Posterior vena cava (tissue), 2 donors: ENCODE data around the gene CRB3. TPM values are rescaled to one million over a fixed set of nuclear protein-coding genes. Genes with fewer than 3 reads are reported as not detected.
"Not testable (repeated sequence)": the region's sequence is repeated elsewhere in the genome, so short reads cannot be mapped to it uniquely, and the experiment has no call there.

Source experiments
- DNase-seq: peaks from one replicate; pipeline ENCODE4 v3.0.0-alpha.2; 2020; ENCODE audit warnings: low spot score
- intact Hi-C, 2 donors: fragments of 100-400 bp; cut with DNase I; formaldehyde crosslinking; loops; one replicate each; pipeline versions ENCODE4 v1.14.1 to v1.14.2; 2022 to 2023
- total RNA-seq, 2 donors: library from RNA; stranded (reverse); fragmentation: NEBNext Ultra II Directional; extraction: Animal tissue kit (Norgen Biotek cat#: 25700); gene quantifications; one replicate each; pipeline ENCODE4 v1.2.1, GENCODE V29; 2021
- donor health status: DM: yes; HTN: yes; CAD: no.
- donor health status: DM: yes; HTN: yes; CAD: no.

Gene CRB3
- total RNA-seq, 2 donors from 2014 or later = not detected

DNA sequence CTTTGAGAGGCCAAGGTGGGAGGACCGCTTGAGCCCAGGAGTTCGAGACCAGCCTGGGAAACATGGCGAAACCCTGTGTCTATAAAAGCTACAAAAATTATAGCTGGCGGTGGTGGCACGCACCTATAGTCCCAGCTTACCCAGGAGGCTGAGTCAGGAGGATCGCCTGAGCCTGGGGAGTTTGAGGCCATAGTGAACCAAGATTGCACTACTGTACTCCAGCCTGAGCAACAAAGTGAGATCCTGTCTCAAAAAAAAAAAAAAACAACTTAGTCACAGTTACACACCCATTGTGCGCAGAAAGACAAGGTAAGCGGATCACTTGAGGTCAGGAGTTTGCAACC, 18.2 kb downstream of the CRB3 start:
- intact Hi-C loops = no loop called here

DNA sequence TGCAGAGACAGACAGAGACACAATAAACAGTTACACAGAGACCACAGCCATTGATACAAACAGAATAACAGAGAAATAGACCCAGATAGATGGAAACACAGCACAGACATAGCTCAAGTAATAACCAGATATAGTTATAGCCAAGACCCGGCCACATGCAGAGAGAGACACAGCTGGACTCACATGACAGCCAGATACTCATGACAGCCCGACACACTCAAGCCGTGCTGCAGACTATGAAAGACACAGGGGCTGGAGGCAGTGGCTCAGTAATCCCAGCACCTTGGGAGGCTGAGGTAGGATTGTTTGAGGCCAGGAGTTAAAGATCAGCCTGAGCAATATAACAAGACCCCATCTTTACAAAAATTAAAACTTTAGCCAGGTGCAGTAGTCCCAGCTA, 19.2 kb downstream of the CRB3 start:
- intact Hi-C loops = no loop called here
- DNase-seq = no peak

More for the DNA sequence above, 18.2 kb downstream of the CRB3 start:
- no peak for DNase-seq

GRCh38 chr19:6484230-6484629, 20.2 kb downstream of the CRB3 start:
- intact Hi-C loops = no loop called here
- DNase-seq = no peak

DNA sequence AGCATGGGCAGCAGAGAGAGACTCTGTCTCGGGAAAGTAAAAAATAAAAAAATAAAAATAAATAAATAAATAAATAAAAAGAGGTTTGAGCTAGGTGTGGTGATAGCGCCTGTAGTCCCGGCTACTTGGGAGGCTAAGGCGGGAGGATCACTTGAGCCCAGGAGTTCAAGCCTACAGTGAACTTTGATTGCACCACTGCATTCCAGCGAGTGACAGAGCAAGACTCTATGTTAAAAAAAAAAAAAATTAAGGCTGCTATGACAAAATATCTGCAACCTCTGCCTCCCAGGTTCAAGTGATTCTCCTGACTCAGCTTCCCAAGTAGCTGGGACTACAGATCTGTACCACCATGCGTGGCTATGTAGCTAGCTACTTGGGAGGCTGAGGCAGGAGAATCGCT, 20.8 kb downstream of the CRB3 start:
- no peak for DNase-seq
- intact Hi-C loops = no loop called here

DNA sequence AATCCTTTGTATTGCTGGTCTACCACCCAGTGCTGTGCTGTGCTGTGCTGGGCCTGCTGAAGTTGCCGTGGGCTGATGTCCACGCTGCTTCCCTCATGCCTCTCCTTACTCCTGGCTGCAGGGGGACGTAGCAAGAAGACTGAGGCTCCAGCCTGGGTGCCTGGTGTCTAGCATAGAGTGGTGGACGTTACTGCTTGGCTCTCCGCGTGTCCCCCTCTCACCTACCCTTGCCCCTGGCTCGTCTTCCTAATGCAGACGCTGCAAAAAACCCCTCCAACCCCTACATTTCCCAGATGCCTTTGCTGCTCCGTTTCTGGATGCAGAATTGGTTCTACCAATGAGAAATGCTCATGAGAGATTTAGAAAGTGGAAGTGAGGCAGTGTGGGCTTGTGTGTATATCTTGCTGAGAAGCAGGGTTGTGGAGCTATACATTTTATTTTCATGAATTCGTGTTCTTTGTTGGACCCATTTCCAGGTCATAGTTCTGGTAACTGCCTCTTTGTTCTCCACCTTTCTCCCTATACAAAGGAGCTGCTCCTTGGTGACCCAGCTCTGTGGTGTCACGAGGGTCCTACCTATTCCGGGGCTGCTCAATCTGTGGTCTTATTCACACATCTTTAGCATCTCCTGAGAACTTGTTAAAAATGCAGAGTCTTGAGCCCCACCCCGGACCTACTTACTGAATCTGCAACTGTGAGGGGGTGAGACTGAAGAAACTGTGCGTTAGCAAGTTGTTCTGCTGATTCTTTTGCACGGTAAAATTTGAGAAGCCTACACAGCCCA, 25.4 kb downstream of the CRB3 start:
- intact Hi-C loops = no loop called here
- no peak for DNase-seq

- intact Hi-C loops = no loop called here
- DNase-seq = no peak
Observed at GRCh38 chr19:6490134-6490533, 26.1 kb downstream of the CRB3 start.

GRCh38 chr19:6491802-6492592, 27.9 kb downstream of the CRB3 start:
- DNase-seq = no peak
- intact Hi-C loops = no loop called here

DNA sequence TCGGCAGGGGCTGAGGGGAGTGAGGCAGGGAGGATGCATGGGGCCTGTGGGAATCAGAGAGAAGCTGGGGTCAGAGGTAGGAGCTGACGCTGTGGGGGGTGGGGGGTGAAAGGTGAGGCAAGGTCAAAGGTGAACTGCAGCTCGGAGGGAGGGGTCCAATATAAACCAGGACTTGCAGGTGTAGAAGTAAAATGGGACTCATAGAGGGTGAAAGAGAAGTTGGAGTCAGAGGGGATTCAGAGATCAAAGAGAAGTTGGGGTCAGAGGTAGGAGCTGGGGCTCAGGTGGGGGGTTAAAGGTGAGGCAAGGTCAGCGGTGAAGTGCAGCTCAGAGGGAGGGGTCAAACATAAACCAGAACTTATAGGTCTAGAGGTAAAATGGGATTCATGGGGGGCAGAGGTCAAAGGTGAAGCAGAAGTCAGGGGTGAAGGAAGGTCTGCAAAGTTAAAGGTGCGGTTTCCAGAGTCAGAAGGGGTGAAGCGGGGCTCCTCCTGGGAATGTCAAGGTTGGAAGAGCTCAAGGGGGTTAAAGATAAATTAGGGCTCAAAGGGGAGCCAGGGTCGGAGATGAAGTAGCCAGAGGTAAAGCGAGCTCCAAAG, 30.5 kb downstream of the CRB3 start:
- no peak for DNase-seq
- intact Hi-C loops = no loop called here

- DNase-seq = no peak
- intact Hi-C loops = no loop called here
Observed at GRCh38 chr19:6495947-6496346, 31.9 kb downstream of the CRB3 start.

GRCh38 chr19:6498294-6499036, 34.4 kb downstream of the CRB3 start:
- DNase-seq = no peak
- intact Hi-C loops = no loop called here

- intact Hi-C loops = no loop called here
- no peak for DNase-seq
Observed at GRCh38 chr19:6499052-6499790, 35.1 kb downstream of the CRB3 start.

DNA sequence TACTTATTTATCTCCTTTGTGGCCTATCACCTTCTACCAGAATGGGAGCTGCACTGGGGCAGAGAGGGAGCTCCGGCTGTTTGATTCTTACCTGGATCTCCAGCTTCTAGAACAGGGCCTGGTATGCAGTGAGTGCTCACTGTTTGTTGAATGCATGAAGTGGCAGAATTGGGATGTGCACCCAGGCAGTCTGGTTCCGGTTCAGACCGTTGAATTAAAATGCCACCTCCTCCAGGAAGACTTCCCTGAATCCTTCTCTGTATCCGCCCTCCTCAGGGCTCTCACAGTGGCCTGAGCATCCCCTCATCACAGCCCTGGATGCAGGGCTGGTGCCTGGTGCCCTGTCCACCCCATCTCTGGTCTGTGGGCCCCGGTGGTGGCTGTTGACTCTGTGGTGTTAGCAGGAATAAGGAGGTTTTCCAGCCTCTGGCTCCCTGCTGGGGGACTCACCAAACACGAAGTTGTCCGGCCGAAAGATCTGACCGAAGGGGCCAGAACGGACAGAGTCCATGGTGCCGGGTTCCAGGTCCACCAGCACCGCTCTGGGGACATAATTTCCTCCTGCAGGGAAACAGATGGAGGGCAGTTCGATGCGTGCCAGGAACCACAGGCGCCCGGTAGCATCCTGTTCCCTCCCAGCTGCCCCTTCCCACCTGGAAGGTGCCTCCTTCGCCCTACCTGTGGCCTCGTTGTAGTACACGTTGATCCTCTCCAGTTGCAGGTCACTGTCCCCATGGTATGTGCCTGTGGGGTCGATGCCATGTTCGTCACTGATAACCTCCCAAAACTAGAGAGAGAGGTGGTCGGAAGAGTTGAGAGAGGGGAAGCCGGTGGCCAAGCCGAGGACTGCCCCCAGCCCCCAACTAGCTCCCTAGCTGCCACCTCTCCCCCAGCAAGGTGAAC, 37.0 kb downstream of the CRB3 start:
- intact Hi-C loops = no loop called here
- no peak for DNase-seq

- intact Hi-C loops = no loop called here
- no peak for DNase-seq
Observed at GRCh38 chr19:6501740-6502648, 37.9 kb downstream of the CRB3 start, which contains the start of gene TUBB4A. TSS of gene TUBB4A (minus strand) at chr19:6502309. CDS start at chr19:6502212, 97 bp downstream.

- intact Hi-C loops = no loop called here
- no peak for DNase-seq
Observed at GRCh38 chr19:6503407-6504201, 39.5 kb downstream of the CRB3 start.

GRCh38 chr19:6508028-6508771, 44.1 kb downstream of the CRB3 start:
- DNase-seq, intact Hi-C loops: not testable (repeated sequence)
